ENCODE measurements around the gene GDPD2.

- TF ChIP-seq CTCF (IDR thresholded peaks at IDR 0.05 in 4 of 5, conservative IDR thresholded peaks at IDR 0.05 in 1 of 5) (no peak), POLR2A (IDR thresholded peaks at IDR 0.05) (no peak)
Observed at GRCh38 chrX:70444946-70445656, 22.0 kb downstream of the GDPD2 start.

Measured in gastrocnemius medialis (tissue), 4 donors.